WERI-Rb-1 (cell line): ENCODE measurements around the gene RNF126.

ENCODE experiments used
- DNase-seq: peaks from one replicate; pipeline ENCODE4 v3.0.0-alpha.2; 2020
- H3K27ac ChIP-seq: fragments of 250-450 bp; sonication (Bioruptor Pico); 2 replicates; pipeline ENCODE4 v1.5.1; 2020; ENCODE audit warnings: mild to moderate bottlenecking, moderate library complexity
- H3K27me3 ChIP-seq: fragments of 250-450 bp; sonication (Bioruptor Pico); 2 replicates; pipeline ENCODE4 v1.5.1; 2021; ENCODE audit warnings: mild to moderate bottlenecking, low read depth, moderate library complexity; ENCODE audit not compliant: insufficient read depth, severe bottlenecking
- H3K36me3 ChIP-seq: fragments of 250-450 bp; sonication (Bioruptor Pico); 2 replicates; pipeline ENCODE4 v1.5.1; 2020; ENCODE audit warnings: mild to moderate bottlenecking, moderate library complexity
- H3K4me3 ChIP-seq: 2 replicates; pipeline ENCODE4 v1.5.1; 2011; ENCODE audit warnings: low read depth, mild to moderate bottlenecking, control low read depth, low read length
- H3K9me3 ChIP-seq: fragments of 250-450 bp; sonication (Bioruptor Pico); 2 replicates; pipeline ENCODE4 v1.5.1; 2021; ENCODE audit warnings: mild to moderate bottlenecking, moderate library complexity; ENCODE audit not compliant: severe bottlenecking
- CTCF ChIP-seq: IDR thresholded peaks from 2 replicates; pipeline ENCODE4 v1.5.1; 2011; ENCODE audit warnings: low read depth, mild to moderate bottlenecking, control low read depth, inconsistent platforms, low read length

RNF126 gene

DNA sequence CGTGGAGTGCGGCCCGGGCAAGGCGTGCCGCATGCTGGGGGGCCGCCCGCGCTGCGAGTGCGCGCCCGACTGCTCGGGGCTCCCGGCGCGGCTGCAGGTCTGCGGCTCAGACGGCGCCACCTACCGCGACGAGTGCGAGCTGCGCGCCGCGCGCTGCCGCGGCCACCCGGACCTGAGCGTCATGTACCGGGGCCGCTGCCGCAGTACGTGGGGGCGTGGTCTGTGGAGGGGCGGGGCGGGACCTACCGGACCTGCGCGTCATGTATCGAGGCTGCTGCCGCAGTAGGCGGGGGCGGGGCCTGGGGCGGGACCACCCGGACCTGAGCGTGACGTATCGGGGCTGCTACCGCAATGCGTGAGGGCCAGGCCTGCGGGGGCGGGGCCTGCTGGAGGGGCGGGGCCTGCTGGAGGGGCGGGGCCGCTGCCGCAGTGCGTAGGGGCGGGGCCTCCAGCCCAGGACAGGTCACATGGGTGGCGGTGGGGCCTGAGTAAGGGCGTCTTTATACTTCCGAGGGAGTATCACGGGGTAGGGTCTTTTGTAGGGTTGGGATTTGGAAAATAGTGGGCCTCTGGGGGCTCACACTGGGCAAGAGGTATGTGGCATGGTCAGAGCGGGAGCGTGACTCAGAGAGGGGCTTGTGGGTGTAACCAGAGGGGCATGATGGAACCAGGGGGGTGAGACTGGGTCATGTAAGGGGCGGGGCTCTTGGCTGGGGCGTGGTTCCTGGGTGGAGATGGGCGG lies 17.4 kb upstream of the RNF126 start:
- peaks cover 11% of the 10 kb centered on the region for H3K27me3 ChIP-seq
- DNase-seq = peak; percentile 99
- peak overlapping the region; percentile 64 for H3K4me3 ChIP-seq
- H3K9me3 ChIP-seq = no peaks in the 10 kb centered on the region
- TF ChIP-seq CTCF = peak; percentile 72
- H3K36me3 ChIP-seq = no peaks in the 10 kb centered on the region; the same call in 1 of the 2 replicates
- H3K27ac ChIP-seq = peak overlapping the region; percentile 96

DNA sequence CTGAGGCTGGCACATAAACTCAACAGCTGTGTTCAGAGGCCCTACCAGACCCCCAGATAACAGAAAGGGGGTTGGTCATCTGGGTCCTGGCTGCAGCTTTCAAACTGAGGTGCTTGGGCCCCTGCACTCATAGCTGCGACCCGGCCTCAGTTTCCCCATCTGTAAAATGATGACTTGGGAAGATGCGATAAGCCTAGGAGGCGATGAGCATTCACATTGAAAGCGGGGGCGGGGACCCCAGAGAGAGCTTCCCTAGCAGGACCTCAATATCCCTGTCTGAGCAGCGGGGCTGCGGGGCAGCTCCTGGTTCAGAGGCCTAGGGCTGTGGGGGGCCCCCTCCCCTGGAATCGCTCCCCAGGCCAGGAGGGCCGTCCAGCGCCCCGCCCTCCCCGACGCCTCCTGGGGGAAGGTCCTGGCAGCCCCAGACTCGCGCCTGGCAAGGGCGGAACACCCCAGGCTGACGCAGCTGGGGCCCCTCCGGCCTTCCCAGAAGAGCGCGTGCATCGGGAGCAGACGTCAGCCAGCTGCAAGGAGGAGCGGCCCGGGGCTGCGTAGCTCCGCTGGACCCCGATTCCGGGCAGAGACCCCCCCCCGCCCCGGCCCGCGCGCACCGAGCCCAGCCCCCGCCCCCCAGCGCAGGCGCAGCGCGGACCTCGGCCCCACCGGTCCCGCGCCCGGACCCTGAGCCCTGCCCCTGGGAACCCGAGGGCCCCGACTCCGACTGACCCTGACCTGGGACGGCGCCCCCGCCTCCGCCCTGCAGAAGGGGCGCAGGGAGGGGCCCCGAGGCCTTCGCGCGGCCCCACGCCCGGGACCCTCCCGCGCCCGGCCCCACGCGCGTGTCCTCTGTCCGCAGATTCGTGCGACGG lies 16.6 kb upstream of the RNF126 start:
- Histone ChIP-seq H3K27me3 (peaks cover 15% of the 10 kb centered on the region), H3K36me3 (no peaks in the 10 kb centered on the region; the same call in 1 of the 2 replicates), H3K9me3 (no peaks in the 10 kb centered on the region), H3K4me3 (peak overlapping the region; percentile 61), H3K27ac (peak overlapping the region; percentile 96)
- peak; percentile 44 for DNase-seq
- no peak for TF ChIP-seq CTCF

DNA sequence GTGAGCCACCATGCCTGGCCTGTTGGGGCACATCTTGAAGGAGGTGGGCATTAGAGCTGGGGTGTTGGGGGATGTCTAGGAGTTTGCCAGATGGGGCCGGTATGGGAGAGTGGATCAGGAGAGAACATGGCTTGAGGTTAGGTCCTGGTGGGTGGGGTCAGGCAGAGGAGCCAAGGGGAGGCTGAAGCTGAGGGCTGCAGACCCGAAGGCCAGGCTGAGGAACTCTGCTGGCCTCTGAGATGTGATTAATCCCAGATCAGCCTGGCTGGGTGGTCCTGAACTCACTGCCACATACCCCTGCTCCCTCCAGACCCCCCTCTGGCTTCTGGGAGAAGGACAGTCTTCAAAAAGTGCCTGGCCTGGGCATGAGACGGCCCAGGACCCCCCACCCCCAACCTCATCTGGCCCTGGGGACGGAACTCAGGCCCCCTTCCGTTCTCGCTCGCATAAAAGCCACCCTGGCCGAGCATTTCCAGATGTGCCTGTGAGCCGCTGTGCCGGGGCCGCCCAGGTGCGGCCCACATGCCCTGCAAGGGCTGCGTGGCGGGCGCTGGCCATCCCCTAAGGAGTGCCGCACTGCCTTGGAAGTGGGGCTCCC lies 15.9 kb upstream of the RNF126 start:
- no peak for DNase-seq
- H3K27me3 ChIP-seq = peaks cover 15% of the 10 kb centered on the region
- no peak overlapping the region for H3K27ac ChIP-seq
- H3K9me3 ChIP-seq = no peaks in the 10 kb centered on the region
- H3K4me3 ChIP-seq = no peak overlapping the region; the same call in 1 of the 2 replicates
- TF ChIP-seq CTCF = no peak
- no peaks in the 10 kb centered on the region; the same call in 1 of the 2 replicates for H3K36me3 ChIP-seq

GRCh38 chr19:677601-678436 lies 14.8 kb upstream of the RNF126 start:
- Histone ChIP-seq H3K27me3 (peaks cover 15% of the 10 kb centered on the region), H3K9me3 (no peaks in the 10 kb centered on the region), H3K4me3 (no peak overlapping the region), H3K36me3 (no peaks in the 10 kb centered on the region; the same call in 1 of the 2 replicates), H3K27ac (no peak overlapping the region)
- no peak for DNase-seq
- no peak for TF ChIP-seq CTCF

DNA sequence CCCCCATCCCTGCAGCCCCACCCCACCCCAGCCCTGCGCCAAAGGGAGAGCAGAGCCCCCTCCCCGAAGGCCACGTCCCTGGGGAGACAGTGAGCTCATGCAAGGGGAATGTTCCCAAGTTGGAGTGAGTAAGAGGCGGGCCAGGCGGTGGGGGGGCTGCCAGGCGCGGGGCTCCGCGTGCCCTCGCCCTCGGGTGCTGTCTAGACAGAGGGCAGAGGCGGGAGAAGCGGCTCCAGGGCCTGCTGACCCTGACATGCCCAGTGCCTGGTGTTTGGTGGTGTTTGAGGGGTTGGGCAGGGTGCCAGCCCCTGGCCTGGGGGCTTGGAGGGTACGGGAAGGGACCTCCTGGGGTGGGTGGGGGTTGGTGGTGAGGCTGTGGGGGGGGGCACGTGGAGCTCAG lies 14.2 kb upstream of the RNF126 start:
- H3K36me3 ChIP-seq = no peaks in the 10 kb centered on the region; the same call in 1 of the 2 replicates
- no peaks in the 10 kb centered on the region for H3K9me3 ChIP-seq
- no peak overlapping the region for H3K4me3 ChIP-seq
- no peak overlapping the region for H3K27ac ChIP-seq
- no peak for DNase-seq
- H3K27me3 ChIP-seq = peaks cover 15% of the 10 kb centered on the region
- TF ChIP-seq CTCF = no peak
